K562 (cell line): ENCODE results near the gene PACSIN3. TPM values are rescaled to one million over a fixed set of nuclear protein-coding genes. Genes with fewer than 3 reads are reported as not detected.

Experiments used
- ADNP ChIP-seq: fragments of 200-800 bp; sonication (Bioruptor generic); IDR thresholded peaks from 2 replicates; pipeline ENCODE4 v1.6.1; 2016; ENCODE audit warnings: missing genetic modification characterization, missing compliant biosample characterization
- E2F8 ChIP-seq: fragments of 450-650 bp; IDR thresholded peaks from 2 replicates; pipeline ENCODE4 v1.7.1; 2018; ENCODE audit warnings: mild to moderate bottlenecking, low read depth; ENCODE audit not compliant: partially characterized antibody
- ELF1 ChIP-seq: fragments of 200-800 bp; sonication (Bioruptor generic); IDR thresholded peaks from 2 replicates; pipeline ENCODE4 v1.6.1; 2016; ENCODE audit warnings: missing genetic modification characterization, missing compliant biosample characterization
- FOXK2 ChIP-seq, 2 experiments: fragments of 450-650 bp; IDR thresholded peaks in 1 of 2; conservative IDR thresholded peaks in 1 of 2; 2 replicates each; pipeline ENCODE4 v1.6.1; 2016; ENCODE audit warnings: low read depth in 2 of 2, mild to moderate bottlenecking in 1 of 2
- FOXM1 ChIP-seq, 2 experiments: fragments of 450-650 bp in 1 of 2; sonication (generic) in 1 of 2; formaldehyde crosslinking in 1 of 2; IDR thresholded peaks; 2 replicates each; pipeline versions ENCODE4 v1.6.1 to v1.9.0; 2017 to 2022; ENCODE audit warnings: low read depth in 2 of 2, mild to moderate bottlenecking in 2 of 2, missing genetic modification reagents in 1 of 2, moderate library complexity in 1 of 2
- GTF2E2 ChIP-seq: fragments of 200-800 bp; sonication (Bioruptor generic); IDR thresholded peaks from 2 replicates; pipeline ENCODE4 v1.6.1; 2016; ENCODE audit warnings: missing genetic modification characterization, missing compliant biosample characterization
- HNRNPH1 ChIP-seq: fragments of 200-400 bp; formaldehyde crosslinking; optimal IDR thresholded peaks from 2 replicates; pipeline ENCODE3; 2017; ENCODE audit warnings: low read depth, mild to moderate bottlenecking, low read length, moderate library complexity
- NR4A1 ChIP-seq, 2 experiments: fragments of 250-450 bp in 1 of 2; fragments of 450-650 bp in 1 of 2; sonication (Bioruptor Pico) in 1 of 2; IDR thresholded peaks; 2 replicates each; pipeline versions ENCODE4 v1.4.0 to v1.6.1; 2016 to 2020; ENCODE audit warnings: mild to moderate bottlenecking in 2 of 2, missing compliant biosample characterization in 1 of 2, missing genetic modification characterization in 1 of 2, moderate library complexity in 1 of 2
- RBFOX2 ChIP-seq: fragments of 200-400 bp; formaldehyde crosslinking; IDR thresholded peaks from 2 replicates; pipeline ENCODE4 v1.6.1; 2017; ENCODE audit warnings: low read depth, mild to moderate bottlenecking, low read length, moderate library complexity
- RNF2 ChIP-seq: sonication (generic); IDR thresholded peaks from 2 replicates; pipeline ENCODE4 v1.6.1; 2016
- SP2 ChIP-seq: IDR thresholded peaks from 2 replicates; pipeline ENCODE4 v1.6.1; 2011; ENCODE audit warnings: mild to moderate bottlenecking, low read depth, low read length, moderate library complexity; ENCODE audit not compliant: poor library complexity, severe bottlenecking; ENCODE audit errors: extremely low read depth
- ZBTB7A ChIP-seq: IDR thresholded peaks from 2 replicates; pipeline ENCODE4 v1.6.1; 2011; ENCODE audit warnings: low read depth, mild to moderate bottlenecking, low read length, moderate library complexity, borderline replicate concordance; ENCODE audit not compliant: control insufficient read depth
- ZFPM2 ChIP-seq: fragments of 250-450 bp; sonication (Bioruptor Pico); IDR thresholded peaks from 2 replicates; pipeline ENCODE4 v1.5.1; 2022; ENCODE audit warnings: mild to moderate bottlenecking
- ZKSCAN1 ChIP-seq: fragments of 150-350 bp; IDR thresholded peaks from 2 replicates; pipeline ENCODE4 v1.6.1; 2016; ENCODE audit warnings: low read depth, low read length
- ZNF583 ChIP-seq: fragments of 250-450 bp; sonication (Bioruptor Pico); IDR thresholded peaks from 2 replicates; pipeline ENCODE4 v1.4.0; 2020
- polyA plus RNA-seq, 8 experiments: library from polyadenylated mRNA; depleted of rRNA in 4 of 8; stranded (reverse) in 5 of 8; unstranded in 3 of 8; fragments of >200 nt; fragmentation: Nextera tagmentation in 2 of 8; fragmentation: Illumina TruSeq in 1 of 8; extraction: Ambion mirVana in 2 of 8; extraction: Trizol in 1 of 8; gene quantifications; 2 replicates each; pipeline versions ENCODE4 v1.2.1 to v1.2.3, GENCODE V29; 2011 to 2014; ENCODE audit warnings: inconsistent platforms in 1 of 8, missing spikeins in 1 of 8
- total RNA-seq, 7 experiments: library from RNA; depleted of rRNA in 6 of 7; stranded (reverse); fragments of >200 nt in 6 of 7; fragmentation: Illumina TruSeq in 2 of 7; extraction: Trizol in 2 of 7; gene quantifications; 2 replicates each; pipeline versions ENCODE4 v1.2.1 to v1.2.3, GENCODE V29; 2011 to 2021; ENCODE audit warnings: low replicate concordance in 1 of 7
- TF ChIP-seq, protein P1 (sequence below): IDR thresholded peaks from 2 replicates; pipeline ENCODE4 v1.6.1; 2011; ENCODE audit warnings: borderline replicate concordance, low read depth, mild to moderate bottlenecking, moderate library complexity, low read length; ENCODE audit not compliant: insufficient read depth, poor library complexity, severe bottlenecking

The PACSIN3 gene
- total and polyA plus RNA-seq, 9 of the 15 experiments (the other 6 are each of a cell fraction or from before 2014, with no cell fraction given) = 0.13 to 18.1 (median 7.1) TPM

DNA sequence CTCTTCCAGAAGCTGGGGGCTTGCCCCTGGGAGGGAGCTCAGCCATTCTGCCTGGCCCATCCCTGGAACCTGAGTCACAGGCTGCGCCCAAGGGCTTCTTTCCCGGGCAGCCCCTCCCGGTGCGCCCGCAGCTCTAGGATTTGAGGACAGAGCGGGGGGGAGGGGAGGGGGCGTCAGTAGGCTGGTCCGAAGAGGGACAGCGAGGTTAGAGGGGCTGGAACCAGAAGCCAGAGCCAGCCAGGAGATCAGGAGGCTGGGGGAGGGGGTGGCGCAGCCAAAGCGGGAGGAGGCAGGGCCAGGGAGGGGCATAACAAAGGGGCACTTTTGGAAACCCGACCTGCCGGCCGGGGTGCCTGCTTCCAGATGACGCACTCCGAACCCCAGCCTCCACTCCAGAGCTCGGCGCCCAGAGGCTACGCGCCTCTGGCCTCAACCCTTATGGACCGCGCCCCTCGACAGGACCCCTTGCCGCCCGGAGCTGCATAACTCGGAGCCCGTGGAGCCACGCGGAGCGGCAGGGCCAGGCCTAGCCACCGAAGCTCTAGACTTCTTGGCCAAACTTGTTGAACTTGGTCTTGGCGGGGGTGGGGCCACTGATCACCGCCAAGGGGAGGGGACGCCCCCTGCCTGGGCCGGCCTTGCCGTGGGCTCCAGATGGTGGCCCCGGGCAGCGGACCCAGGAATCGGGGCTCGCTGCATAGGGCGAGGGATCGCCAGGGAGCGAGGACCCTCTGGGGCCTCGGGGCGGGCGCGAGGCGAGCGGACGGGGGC, 744 bp downstream of the PACSIN3 start (continued):
- TF ChIP-seq ZKSCAN1 (no peak), FOXK2 (conservative IDR thresholded peaks at IDR 0.05 in 1 of 2, IDR thresholded peaks at IDR 0.05 in 1 of 2; ENCODE audit: low read depth in 2 of 2) (no peak), ADNP (tag) (no peak), E2F8 (no peak), NR4A1 (CRISPR knock-in tag; IDR thresholded peaks at IDR 0.05) (no peak), NR4A1 (tag; IDR thresholded peaks at IDR 0.05) (no peak), SP2 (no peak), ZNF583 (CRISPR knock-in tag) (no peak), FOXM1 (IDR thresholded peaks at IDR 0.05; ENCODE audit: low read depth) (no peak), FOXM1 (CRISPR knock-in tag; IDR thresholded peaks at IDR 0.05; ENCODE audit: low read depth) (no peak), GTF2E2 (tag) (no peak), ZFPM2 (CRISPR knock-in tag) (no peak), ELF1 (tag) (no peak), RNF2 (no peak), RBFOX2 (no peak), ZBTB7A (peak; percentile 36; the same call in 1 of the 2 replicates), HNRNPH1 (no peak)
- TF ChIP-seq, protein P1, sequence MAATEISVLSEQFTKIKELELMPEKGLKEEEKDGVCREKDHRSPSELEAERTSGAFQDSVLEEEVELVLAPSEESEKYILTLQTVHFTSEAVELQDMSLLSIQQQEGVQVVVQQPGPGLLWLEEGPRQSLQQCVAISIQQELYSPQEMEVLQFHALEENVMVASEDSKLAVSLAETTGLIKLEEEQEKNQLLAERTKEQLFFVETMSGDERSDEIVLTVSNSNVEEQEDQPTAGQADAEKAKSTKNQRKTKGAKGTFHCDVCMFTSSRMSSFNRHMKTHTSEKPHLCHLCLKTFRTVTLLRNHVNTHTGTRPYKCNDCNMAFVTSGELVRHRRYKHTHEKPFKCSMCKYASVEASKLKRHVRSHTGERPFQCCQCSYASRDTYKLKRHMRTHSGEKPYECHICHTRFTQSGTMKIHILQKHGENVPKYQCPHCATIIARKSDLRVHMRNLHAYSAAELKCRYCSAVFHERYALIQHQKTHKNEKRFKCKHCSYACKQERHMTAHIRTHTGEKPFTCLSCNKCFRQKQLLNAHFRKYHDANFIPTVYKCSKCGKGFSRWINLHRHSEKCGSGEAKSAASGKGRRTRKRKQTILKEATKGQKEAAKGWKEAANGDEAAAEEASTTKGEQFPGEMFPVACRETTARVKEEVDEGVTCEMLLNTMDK = no peak
